ENCODE data around the gene PPL.

PPL gene

GRCh38 chr16:4832698-4833343 is 104.1 kb downstream of the PPL start:
- Histone ChIP-seq H3K9ac (ENCODE audit: insufficient read length, low read depth) (no peak overlapping the region), H3K4me1 (ENCODE audit: insufficient read depth, insufficient read length) (no peaks in the 10 kb centered on the region), H3K9me3 (ENCODE audit: insufficient read depth, low read length) (no peaks in the 10 kb centered on the region), H3K36me3 (ENCODE audit: insufficient read depth, insufficient read length, low read length) (peaks cover 90% of the 10 kb centered on the region), H3K4me3 (ENCODE audit: insufficient read length, low read depth) (no peak overlapping the region), H3K27me3 (ENCODE audit: insufficient read depth, insufficient read length) (no peaks in the 10 kb centered on the region)
- TF ChIP-seq YY1 (IDR thresholded peaks at IDR 0.05; ENCODE audit: insufficient read depth, insufficient read length) (no peak), ZNF274 (IDR thresholded peaks at IDR 0.05; ENCODE audit: low read depth, low read length) (no peak), SUZ12 (IDR thresholded peaks at IDR 0.05; ENCODE audit: extremely low read depth, insufficient read depth, insufficient read length) (no peak)
- no peak for DNase-seq (ENCODE audit: low read depth, low spot score)
